ENCODE data around the gene ROR2.

DNA sequence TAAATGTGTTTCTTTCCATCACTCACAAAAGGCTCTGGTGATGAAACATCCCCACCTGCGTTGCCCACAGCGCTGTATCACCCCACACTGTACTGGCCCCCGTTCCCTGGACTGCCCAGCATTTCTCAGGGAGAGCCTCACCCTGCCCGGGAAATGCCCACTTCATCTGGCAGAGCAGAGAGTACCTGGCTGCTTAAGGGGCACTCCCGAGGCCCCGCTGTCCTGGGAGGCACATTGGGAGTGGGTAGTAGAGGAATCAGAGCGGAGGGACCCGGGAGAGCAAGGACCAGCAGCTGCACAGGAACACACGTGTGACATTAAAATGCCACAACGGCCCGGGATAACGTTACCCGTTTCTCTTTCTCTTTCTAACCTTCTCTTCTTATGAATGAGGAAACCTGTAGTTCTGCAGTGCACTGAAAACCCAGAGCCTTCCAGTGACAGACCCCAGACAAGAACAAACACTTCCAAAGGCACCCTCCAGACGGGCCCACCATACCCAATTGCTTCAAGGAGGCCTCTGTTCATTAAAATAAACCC, 110.0 kb downstream of the ROR2 start:
- TF ChIP-seq BACH2 (CRISPR knock-in tag; IDR thresholded peaks at IDR 0.05; ENCODE audit: borderline replicate concordance), result no peak
- TF ChIP-seq ESRRG (CRISPR knock-in tag; IDR thresholded peaks at IDR 0.05), result no peak
- no peak for TF ChIP-seq GLIS3 (CRISPR knock-in tag; IDR thresholded peaks at IDR 0.05)
- TF ChIP-seq RARB (CRISPR knock-in tag; IDR thresholded peaks at IDR 0.05), result no peak
- no peak for TF ChIP-seq PATZ1 (CRISPR knock-in tag; IDR thresholded peaks at IDR 0.05; ENCODE audit: borderline replicate concordance)
- no peak for TF ChIP-seq OSR1 (CRISPR knock-in tag; IDR thresholded peaks at IDR 0.05)

Data from SK-N-SH treated with all-trans-retinoic acid at 6 μM for 48 hours (cell line).